GM12891 (cell line): Measurements from ENCODE around the gene TEX29.

Source experiments
- POLR2A ChIP-seq: IDR thresholded peaks from 2 replicates; pipeline ENCODE4 v1.6.1; 2011; ENCODE audit warnings: low read depth, low read length, control low read depth
- TAF1 ChIP-seq: IDR thresholded peaks from 2 replicates; pipeline ENCODE4 v1.6.1; 2011; ENCODE audit warnings: low read depth, low read length, control low read depth

DNA sequence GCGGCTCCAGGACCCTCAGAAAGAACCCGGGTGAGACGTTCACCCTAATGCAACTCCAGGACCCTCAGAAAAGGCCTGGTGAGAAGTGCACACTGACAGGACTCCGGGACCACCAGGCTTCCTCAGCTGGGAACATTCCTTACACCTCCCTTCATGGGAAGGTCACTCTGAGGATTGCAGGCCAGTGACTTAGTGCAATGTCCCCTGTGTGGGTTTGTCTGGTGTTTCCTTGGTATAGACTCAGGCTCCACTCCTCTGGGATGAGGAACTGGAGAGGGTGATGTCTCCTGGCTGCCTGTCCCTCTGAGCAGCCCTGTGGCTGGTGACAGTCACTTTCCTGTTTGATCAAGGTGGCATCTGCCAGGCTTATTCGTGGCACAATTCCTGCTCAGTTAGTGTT, 49.7 kb downstream of the TEX29 start:
- TF ChIP-seq POLR2A: no peak
- TF ChIP-seq TAF1: no peak
